ENCODE measurements around the gene CRHBP.

GRCh38 chr5:76983468-76983867, 30.6 kb downstream of the CRHBP start:
- TF ChIP-seq RARB (CRISPR knock-in tag; IDR thresholded peaks at IDR 0.05) (no peak), ZFP3 (CRISPR knock-in tag; IDR thresholded peaks at IDR 0.05) (no peak), ISL1 (CRISPR knock-in tag; IDR thresholded peaks at IDR 0.05) (no peak), ARNTL (CRISPR knock-in tag; IDR thresholded peaks at IDR 0.05; ENCODE audit: borderline replicate concordance, low read depth) (no peak), TCF4 (CRISPR knock-in tag; IDR thresholded peaks at IDR 0.05; ENCODE audit: borderline replicate concordance) (no peak), CSRNP3 (CRISPR knock-in tag; IDR thresholded peaks at IDR 0.05) (no peak), ZFP30 (CRISPR knock-in tag; IDR thresholded peaks at IDR 0.05) (no peak), CSDC2 (CRISPR knock-in tag; IDR thresholded peaks at IDR 0.05) (no peak), SNAI2 (CRISPR knock-in tag; IDR thresholded peaks at IDR 0.05) (no peak)

Data from SK-N-SH treated with all-trans-retinoic acid at 6 μM for 48 hours (cell line).